ENCODE measurements around the gene RIPK3. TPM values are rescaled to one million over a fixed set of nuclear protein-coding genes. Genes with fewer than 3 reads are reported as not detected.

RIPK3 gene
- total RNA-seq, 1 experiment from 2014 or later, result 0.35 TPM

- DNase-seq, result peak; percentile 57
- no peaks in the 10 kb centered on the region for H3K9me3 Mint-ChIP-seq
- peak overlapping the region; percentile 57 to 94 (median 80); a peak in 3 of 7 replicates for H3K27ac Mint-ChIP-seq
These were observed 28.4 kb upstream of the RIPK3 start for GRCh38 chr14:24368212-24368561.

More at GRCh38 chr14:24368212-24368561, 28.4 kb upstream of the RIPK3 start:
- Histone ChIP-seq H3K9ac (ENCODE audit: extremely low read depth, insufficient read length, low read length) (no peak overlapping the region), H2BK20ac (ENCODE audit: low read depth, low read length, poor library complexity, severe bottlenecking) (no peak overlapping the region), H4K20me1 (ENCODE audit: control insufficient read depth, insufficient read depth, insufficient read length) (no peaks in the 10 kb centered on the region), H2AK5ac (ENCODE audit: insufficient read length, low read length) (no peak overlapping the region), H3K18ac (ENCODE audit: insufficient read length, low read depth, low read length) (peak overlapping the region; percentile 12), H3K4me1 (ENCODE audit: insufficient read depth, low read length) (no peaks in the 10 kb centered on the region; the same call in 1 of the 2 replicates), H3K4ac (ENCODE audit: low read depth, low read length) (no peak overlapping the region), H3K23me2 (ENCODE audit: insufficient read length, low read depth, low read length, poor library complexity, severe bottlenecking) (peaks cover 19% of the 10 kb centered on the region), H2BK12ac (ENCODE audit: insufficient read length, low read depth, low read length) (no peak overlapping the region), H3K27me3 (ENCODE audit: insufficient read depth, low read length) (no peaks in the 10 kb centered on the region), H3K27ac (ENCODE audit: insufficient read length, low read depth, low read length) (no peak overlapping the region), H3K56ac (ENCODE audit: insufficient read length, low read depth, low read length) (no peak overlapping the region), H3K79me2 (ENCODE audit: insufficient read depth, low read length) (no peaks in the 10 kb centered on the region), H3K9me3 (ENCODE audit: control insufficient read depth, low read depth, low read length) (no peaks in the 10 kb centered on the region), H3K79me1 (ENCODE audit: insufficient read depth, low read depth, low read length, poor library complexity, severe bottlenecking) (no peaks in the 10 kb centered on the region), H3K4me2 (ENCODE audit: insufficient read depth, insufficient read length, low read length) (peak overlapping the region; percentile 69), H4K91ac (ENCODE audit: insufficient read length, low read depth, low read length) (no peak overlapping the region), H3K23ac (ENCODE audit: insufficient read length, low read depth, low read length) (no peak overlapping the region), H2AFZ (ENCODE audit: low read length) (no peak overlapping the region), H2BK120ac (ENCODE audit: low read depth, low read length, poor library complexity, severe bottlenecking) (no peak overlapping the region), H3K14ac (ENCODE audit: insufficient read depth, low read length) (no peak overlapping the region), H4K8ac (replicated peaks; ENCODE audit: insufficient read length, low read depth, low read length) (no peak overlapping the region), H2BK5ac (ENCODE audit: insufficient read length, low read length) (no peak overlapping the region), H3T11ph (ENCODE audit: low read length) (no peak overlapping the region), H2BK15ac (ENCODE audit: low read depth, low read length) (no peak overlapping the region), H4K5ac (ENCODE audit: insufficient read length, low read depth, low read length) (no peak overlapping the region)
- no CpG with 5 or more reads among the region's 15 CpGs for WGBS (ENCODE audit: extremely low coverage, insufficient read length, low lambda C conversion rate)
- no peak for TF ChIP-seq CTCF (conservative IDR thresholded peaks at IDR 0.05)
- Mint-ChIP-seq H3K4me1 (peaks cover 16 to 17% of the 10 kb centered on the region in 2 experiments), H3K4me3 (peak overlapping the region; percentile 77 to 93), H3K27me3 (ENCODE audit: low read depth) (peaks cover 16% of the 10 kb centered on the region), H3K36me3 (ENCODE audit: insufficient read depth in 1 of 3, low read depth in 3 of 3) (peaks cover 0 to 20% (median 11%) of the 10 kb centered on the region in 3 experiments; a peak in 6 of 7 replicates)
